IPS-NIHi11 (cell line): Measurements from ENCODE around the gene FAM234A.
"Not testable (repeated sequence)": the region's sequence is repeated elsewhere in the genome, so short reads cannot be mapped to it uniquely, and the experiment has no call there.

ENCODE experiments used
- DNase-seq: peaks from one replicate; pipeline ENCODE4 v3.0.0; 2012; ENCODE audit warnings: mixed read lengths, low spot score

The FAM234A gene

GRCh38 chr16:265002-265529, 30.4 kb downstream of the FAM234A start:
- no peak for DNase-seq

DNA sequence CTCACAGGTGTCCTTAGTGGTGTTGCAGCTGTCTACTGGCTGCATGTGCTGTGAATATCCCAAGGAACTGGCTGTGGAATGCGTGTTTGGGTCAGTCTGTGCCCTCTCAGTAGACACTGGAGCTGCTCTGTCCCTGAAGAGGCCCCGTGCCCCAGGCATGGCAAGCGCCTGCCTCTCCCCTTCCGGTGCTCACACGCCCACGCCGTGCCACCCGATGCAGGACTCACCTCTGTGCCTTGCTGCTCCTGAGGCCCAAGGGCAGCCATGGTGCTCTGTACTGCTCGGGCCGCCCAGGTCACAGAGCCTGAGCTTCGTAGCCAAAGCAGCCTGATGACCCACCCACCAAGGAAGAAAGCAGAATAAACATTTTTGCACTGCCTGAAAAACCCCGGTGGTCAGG, 31.1 kb downstream of the FAM234A start:
- no peak for DNase-seq

DNA sequence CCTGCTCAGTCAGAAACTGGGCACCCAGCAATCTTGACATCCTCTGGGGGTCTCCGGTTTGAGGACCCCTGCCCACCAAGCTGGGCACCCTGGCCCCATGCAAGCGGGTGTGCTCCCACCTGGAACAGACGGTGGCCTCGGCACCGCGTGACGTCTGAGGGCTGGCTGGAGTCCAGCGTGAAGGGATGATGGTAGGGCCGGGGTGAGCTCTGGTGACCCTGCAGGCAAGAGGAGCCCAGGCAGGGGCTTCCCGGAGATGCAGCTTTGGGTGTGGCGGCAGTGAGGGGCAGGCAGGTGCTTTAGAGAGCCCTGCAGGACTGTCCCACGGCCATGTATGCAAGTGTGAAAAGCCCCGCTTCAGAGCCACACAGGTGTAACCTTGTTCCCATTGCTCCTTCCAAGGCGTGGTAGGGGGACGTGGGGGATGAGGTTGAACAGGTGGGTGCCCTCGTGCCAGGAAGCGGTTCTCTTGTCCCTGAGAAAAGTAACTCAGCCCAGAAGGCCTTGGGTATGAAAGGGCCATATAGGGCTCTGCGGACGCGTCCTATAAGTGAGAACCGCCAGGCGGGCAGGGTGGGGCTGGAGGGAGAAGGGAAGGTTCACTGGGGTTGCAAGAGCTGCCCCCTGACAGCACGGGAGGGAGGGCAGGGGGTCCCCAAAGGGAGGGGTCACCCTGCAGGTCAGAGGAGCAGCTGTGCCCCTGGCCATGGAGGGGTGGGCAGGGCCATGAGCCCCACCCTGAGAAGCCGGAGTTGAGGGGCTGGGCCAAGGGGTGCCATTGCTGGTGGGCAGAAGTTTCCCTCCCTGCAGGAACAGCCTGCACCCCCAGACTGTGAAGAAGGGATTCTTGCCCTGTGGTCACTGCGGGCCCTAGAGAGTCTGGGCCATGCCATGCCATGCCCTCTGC, 31.9 kb downstream of the FAM234A start:
- no peak for DNase-seq

DNA sequence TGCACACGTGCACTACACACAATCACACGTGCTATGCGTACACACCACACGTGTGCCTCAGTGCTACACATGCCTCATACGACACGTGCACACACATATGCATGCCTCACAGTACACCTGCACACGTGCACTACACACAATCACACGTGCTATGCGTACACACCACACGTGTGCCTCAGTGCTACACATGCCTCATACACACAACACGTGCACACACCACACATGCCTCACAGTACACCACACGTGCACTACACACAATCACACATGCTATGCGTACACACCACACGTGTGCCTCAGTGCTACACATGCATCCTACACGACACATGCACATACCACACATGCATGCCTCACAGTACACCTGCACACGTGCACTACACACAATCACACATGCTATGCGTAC, 32.9 kb downstream of the FAM234A start:
- DNase-seq: not testable (repeated sequence)

DNA sequence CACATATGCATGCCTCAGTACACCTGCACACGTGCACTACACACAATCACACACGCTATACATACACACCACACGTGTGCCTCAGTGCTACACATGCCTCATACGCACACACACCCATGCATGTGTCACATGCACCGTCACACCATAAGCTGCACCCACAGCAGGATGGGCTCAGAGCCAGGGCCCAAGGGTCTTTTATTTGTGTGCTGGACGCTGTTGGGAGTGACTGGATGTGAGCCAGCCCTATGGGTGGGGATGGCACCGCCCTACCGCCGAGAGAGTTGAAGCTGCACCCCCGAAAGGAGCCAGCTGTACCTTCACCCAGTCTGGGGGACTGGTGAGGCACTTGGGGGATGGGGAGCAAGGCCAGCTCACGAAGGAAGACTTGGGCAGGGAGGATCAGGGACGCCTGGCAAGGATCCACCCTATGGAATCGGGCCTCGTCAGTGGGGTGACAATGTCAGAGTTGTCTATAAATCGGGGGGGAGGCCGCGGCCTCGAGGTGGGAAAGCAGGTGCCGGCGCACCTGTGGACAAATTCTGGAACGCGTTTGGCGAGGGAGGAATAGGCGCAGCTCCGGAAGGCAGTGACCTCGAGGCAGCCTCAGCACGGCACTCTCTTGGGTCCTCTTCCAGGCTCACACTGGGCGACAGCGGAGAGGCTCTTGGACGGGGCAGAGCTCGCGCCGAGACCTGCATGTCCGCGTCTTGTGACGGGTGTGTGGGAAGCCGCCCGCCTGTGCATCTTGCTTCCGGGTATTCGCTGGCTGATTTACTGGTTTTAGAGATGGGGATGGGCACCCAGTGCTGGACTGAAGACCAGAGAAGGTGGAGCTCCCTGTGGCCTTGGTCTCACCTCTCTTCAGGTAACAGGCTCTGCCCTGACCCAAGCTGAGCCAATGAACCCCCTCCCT, 33.8 kb downstream of the FAM234A start:
- DNase-seq: no peak

GRCh38 chr16:269061-269796, 34.6 kb downstream of the FAM234A start:
- DNase-seq: no peak

DNA sequence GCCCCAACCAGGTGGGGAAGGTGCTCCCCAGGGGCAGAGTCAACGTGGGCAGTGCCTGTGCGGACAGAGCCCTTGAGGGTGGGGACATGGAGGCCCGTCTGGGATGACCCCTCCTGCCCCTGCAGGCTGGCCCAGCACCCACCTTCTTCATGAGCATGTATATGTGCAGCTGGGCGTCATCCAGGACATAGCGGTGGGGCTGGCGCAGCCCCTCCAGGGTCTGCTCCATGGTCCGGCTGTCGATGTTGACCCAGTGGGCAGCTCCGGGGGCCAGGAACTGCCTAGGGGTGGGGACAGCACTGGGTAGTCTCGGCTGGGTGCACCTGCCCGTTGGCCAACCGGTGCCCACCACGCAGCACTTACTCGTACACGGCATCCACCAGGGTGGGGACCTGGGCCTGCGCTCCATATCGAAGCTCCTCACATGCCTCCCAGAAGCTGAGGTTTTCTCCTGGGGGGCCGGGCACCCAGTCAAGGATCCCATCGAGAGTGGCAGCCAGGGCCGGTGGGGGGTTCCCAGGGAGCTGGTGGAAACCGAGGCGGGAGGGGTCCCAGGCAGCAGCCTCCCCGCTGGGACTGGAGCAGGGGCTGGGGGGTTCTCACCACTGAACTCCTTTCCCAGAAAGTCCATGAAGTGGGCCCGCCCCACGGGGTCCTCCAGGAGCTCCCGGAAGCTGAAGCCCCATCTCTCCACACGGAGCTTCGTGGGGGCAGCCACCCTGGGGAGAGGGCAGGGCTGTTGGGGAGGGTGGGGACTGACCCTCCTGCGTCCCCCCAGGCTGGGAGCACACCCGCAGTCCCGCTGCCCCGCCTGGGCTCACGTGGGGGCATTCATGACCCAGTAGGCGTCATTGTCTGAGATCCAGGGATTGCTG, 36.0 kb downstream of the FAM234A start:
- no peak for DNase-seq

- DNase-seq: no peak
Measured at GRCh38 chr16:272633-273546, 38.3 kb downstream of the FAM234A start.

DNA sequence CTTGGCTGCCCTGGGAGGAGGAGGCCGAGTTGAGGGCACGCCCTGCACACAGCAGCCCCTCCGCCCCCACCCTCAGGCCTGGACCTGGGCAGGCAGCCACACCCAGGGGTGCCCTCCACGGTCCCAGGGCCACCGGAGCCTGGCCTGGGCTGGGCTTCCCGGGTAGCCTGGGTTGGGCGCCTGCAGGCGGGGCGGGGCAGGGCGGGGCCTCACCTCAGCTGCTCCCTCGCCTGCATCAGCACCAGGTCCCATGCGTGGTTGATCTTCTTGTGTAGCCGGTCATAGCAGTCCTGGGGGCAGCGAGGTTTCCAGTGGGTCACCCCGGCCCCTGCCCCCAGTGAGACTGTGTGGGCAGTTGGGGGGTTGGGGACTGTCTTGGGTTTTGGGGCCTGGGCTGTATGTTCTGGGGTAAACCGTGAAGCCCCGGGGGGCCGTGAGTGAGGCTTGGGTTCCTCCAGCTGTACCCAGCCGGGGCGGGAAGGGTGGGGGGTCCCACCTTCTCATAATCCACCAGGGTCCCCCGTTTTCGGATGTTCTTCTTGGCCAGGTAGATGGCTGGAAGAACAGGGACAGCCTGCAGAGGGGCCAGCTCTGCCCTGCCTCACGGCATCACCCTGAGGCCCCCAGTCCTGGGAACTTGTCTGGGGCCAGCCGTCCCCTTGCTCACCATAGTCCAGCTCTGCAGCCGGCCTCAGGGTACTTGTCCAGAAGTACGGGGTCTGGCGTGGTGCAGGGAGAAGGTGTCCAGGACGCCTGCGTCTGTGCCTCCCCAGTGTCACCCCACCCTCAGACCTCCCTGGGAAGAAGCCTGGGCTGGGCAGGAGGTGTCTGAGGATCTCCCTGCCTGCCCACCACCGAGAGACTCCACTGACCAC, 39.2 kb downstream of the FAM234A start:
- DNase-seq: peak; percentile 64

DNA sequence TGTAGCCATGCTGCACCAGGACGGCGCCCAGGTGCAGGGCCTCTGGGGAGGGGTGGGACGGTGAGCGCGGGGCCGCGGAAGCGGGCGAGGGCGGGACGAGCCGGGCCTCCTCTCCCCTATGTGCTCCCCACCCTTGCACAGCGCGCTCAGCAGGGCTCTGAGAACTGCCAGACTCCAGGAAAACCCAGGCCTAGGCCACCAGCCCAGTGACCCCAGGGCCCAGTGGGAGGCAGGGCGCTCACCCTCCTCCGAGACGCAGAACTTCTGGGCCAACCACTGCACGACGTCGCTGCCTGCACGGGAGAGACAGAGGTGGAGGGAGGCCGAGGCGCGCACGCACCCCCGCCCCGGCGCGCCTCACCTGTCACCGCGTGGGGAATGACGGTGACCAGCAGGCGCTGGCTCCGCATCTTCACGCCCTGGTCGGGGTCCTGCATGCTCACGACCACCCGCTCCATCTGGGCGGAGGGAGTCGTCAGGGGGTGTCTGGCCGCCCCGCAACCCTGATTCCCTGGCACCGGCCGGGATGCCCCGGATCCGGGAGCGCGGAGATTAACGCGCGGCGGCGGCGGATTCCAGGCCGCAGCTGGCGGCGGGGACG, 40.5 kb downstream of the FAM234A start:
- DNase-seq: peak; percentile 73

DNA sequence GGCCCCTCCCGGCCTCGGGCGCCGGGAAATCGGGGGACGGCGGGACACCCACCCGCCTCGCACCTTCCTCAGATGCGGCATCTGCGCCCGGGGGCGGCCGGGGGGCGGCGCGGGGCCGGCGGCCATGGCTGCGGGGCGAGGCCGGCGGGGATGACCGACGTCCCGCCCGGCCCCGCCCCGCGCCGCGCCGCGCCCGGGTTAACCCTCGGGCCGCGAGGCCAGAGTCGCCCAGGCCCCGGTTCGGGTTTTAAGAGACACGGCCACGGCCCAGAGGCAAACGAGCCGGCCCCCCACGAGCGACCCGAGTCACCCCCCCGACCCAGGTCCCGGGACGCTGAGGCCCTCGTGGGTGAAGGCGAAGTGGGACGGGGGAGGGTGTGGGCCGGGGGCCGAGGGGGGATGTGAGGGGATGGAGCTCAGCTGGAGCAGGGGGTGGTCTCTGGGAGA, 41.2 kb downstream of the FAM234A start, which contains the start of gene RGS11:
TSS of gene RGS11 (minus strand) at position 159 of the 447 bp plus-strand sequence. CDS start at position 126, 33 bp downstream.
- DNase-seq: no peak

- DNase-seq: no peak
Measured at GRCh38 chr16:276426-277077, 41.9 kb downstream of the FAM234A start.

DNA sequence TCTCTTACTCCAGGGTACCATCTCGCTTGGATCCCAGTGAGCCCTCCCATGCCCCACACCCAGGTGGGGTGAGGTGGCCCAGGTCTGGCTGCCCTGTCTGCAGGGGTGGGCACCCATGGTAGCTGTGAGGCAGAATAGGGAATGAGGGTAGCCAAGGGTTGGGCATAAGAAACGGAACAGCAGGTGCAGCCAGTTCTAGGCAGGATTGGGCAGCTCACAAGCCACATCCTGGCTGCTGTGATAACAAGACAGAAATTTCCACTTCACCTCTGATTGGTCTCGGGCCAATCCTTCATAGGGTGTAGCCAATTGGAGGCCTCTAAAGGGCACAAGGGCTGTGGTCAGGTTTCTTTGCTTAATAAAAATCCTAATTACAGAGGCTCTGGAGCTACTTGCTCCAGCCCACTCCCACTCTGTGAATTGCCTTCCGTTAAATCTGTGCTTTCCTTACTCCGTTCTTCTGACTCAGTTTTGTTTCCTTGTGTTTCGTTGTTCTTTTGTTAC, 44.3 kb downstream of the FAM234A start:
- peak; percentile 70 for DNase-seq

DNA sequence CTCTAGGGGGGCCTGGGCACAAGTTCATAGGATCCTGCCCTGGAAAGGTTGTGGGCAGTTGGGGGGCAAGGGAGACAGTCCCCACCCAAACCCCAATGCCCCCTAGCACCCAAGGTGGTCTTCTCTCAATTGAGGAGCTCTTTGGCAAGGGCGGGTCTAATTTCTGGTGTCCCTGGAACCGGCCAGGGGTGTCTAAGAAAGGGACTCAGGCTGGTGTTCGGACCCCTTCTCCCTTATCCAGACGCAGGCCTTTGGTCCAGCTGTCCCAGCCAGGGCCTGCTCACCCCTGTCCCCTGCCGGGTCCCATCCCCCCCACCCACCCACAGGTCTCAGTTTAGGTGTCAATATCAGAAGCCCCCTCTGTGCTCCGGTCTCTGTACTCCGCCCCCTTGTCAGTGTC, 44.9 kb downstream of the FAM234A start:
- DNase-seq: no peak

DNA sequence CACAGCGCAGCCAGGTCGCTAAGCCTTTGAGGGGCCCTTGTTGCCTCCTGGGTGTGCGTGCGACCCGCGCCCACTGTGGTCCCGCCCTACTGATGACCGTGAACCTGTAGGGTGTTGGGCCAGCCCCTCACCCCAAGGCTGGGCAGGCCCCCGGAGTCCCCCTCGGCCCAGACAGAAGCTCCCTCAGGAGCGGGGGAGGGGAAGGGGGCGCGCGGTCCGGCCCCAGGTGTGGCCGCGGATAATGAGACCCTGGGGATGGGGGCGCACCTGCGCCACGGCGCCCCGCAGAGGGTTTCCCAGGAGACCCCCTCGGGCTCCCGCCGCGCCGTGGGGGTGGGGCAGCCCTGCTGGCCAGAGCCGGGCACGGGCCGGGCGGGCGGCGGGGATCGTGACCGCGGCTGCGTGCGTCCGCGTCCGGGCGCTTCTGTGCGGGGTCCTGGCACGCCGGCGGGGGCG, 45.4 kb downstream of the FAM234A start:
- DNase-seq: no peak

GRCh38 chr16:280552-280951, 45.9 kb downstream of the FAM234A start, which contains the start of gene ARHGDIG:
Gene ARHGDIG, plus strand, starts transcription at chr16:280591. Its CDS starts 90 bp downstream, at chr16:280681.
- peak; percentile 82 for DNase-seq

DNA sequence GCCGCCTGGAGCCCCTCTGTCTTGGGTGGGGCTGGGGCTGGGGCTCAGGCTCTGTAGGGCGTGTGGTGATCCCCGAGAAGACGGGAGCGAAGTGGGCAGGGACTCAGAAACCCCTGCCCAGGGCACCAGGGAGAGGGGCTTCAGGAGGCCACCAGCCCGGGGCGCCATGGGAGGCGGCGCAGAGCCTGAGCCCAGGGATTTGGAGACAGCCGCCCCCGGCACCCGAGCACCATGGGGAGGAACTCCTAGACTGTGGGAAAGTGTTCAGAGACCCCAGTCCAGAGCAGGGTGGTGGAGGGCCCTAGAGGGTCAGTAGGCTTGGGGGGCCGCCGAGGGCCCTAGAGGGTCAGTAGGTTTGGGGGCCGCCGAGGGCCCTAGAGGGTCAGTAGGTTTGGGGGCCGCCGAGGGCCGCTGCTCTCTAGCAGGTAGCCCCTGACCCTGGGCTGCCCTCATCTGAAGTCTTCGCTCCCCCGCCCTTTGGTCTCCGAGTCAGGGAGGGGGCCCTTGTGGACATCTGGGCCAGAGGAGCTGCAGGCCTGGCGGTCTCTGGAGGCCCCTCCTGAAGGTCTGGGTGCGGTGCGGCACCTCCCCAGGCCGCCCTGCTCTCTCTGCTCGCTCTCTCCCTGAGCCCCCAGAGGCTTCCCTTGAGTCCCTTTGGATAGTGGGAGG, 46.5 kb downstream of the FAM234A start:
- DNase-seq: peak; percentile 71
